Heart left ventricle (tissue), 13 donors: ENCODE data around the gene ZSCAN32.

Source experiments
- CTCF ChIP-seq, 12 donors: fragments of 200-600 bp; sonication (generic) in 4 of 12; IDR thresholded peaks; one replicate each; pipeline versions ENCODE4 v1.5.0 to v1.8.0; 2018 to 2022; ENCODE audit warnings: antibody characterized with exemption in 12 of 12, mild to moderate bottlenecking in 5 of 12
- POLR2A ChIP-seq, 2 donors: fragments of 450-650 bp; IDR thresholded peaks; one replicate each; pipeline ENCODE4 v1.6.1; 2017; ENCODE audit warnings: antibody characterized with exemption in 2 of 2, mild to moderate bottlenecking in 2 of 2, moderate library complexity in 2 of 2
- donor health status: ischemic (EF 13 %, LVEDD 7.1; RV severe dilation, severe dysfunction).
- donor health status: DM: no; HTN: yes; CAD: no.
- donor health status: DM: no; HTN: no; CAD: no.
- donor health status: ischemic (EF 25% LVEDD 6.9; RV normal size, moderate dysfunction).
- donor health status: ischemic (EF 25% LVEDD 5.7; RV mildly dilated, moderate dysfunction).
- donor health status: ischemic (EF 35%, LVEDD 5.7; RV mildly dilated, moderate dysfunction).
- donor health status: nonischemic (EF 11% LVEDD 7.7; RV severe dilation, severe dysfunction).
- donor health status: DM: yes; HTN: yes; CAD: no.
- donor health status: PGD.
- donor health status: ischemic (EF 29% LVEDD 5.4; RV normal size, mild dysfunction).
- donor health status: nonischemic (EF 23%, LVEDD 6.1; RV moderate dilation, normal function).

- TF ChIP-seq CTCF (IDR thresholded peaks at IDR 0.05) (no peak), POLR2A (IDR thresholded peaks at IDR 0.05) (peak in 1 of 2 donors; percentile 41)
Measured at GRCh38 chr16:3364774-3365427, 35.9 kb downstream of the ZSCAN32 start.
